GM21528 (cell line): Measurements from ENCODE around the gene LMCD1.
A peak's percentile ranks its signal among the peaks of the same experiment; 100 is the strongest.

Experiments used
- ATAC-seq: cut with Tn5 transposase; IDR thresholded peaks from one replicate; pipeline ENCODE4 v1.9.1; 2021; ENCODE audit warnings: mild to moderate bottlenecking, moderate library complexity; ENCODE audit not compliant: unreplicated experiment, low FRiP score

Gene LMCD1

GRCh38 chr3:8608041-8608790, 106.6 kb downstream of the LMCD1 start:
- no peak for ATAC-seq

GRCh38 chr3:8608791-8609467, 107.3 kb downstream of the LMCD1 start:
- ATAC-seq, result no peak

GRCh38 chr3:8610951-8611350, 109.3 kb downstream of the LMCD1 start:
- ATAC-seq, result no peak

GRCh38 chr3:8617921-8618320, 116.3 kb downstream of the LMCD1 start:
- no peak for ATAC-seq

- no peak for ATAC-seq
Observed at GRCh38 chr3:8618950-8619349, 117.3 kb downstream of the LMCD1 start.

GRCh38 chr3:8619548-8619947, 117.9 kb downstream of the LMCD1 start:
- ATAC-seq, result no peak

- ATAC-seq, result no peak
Observed at GRCh38 chr3:8621141-8621540, 119.5 kb downstream of the LMCD1 start.

GRCh38 chr3:8621872-8622271, 120.2 kb downstream of the LMCD1 start:
- no peak for ATAC-seq

GRCh38 chr3:8622873-8623691, 121.5 kb downstream of the LMCD1 start:
- ATAC-seq, result peak; percentile 89

GRCh38 chr3:8623741-8624140, 122.1 kb downstream of the LMCD1 start:
- ATAC-seq, result no peak
